Prostate gland (tissue), 2 donors: ENCODE results near the gene SERPINH1. TPM values are rescaled to one million over a fixed set of nuclear protein-coding genes. Genes with fewer than 3 reads are reported as not detected.

Experiments
- DNase-seq: peaks from one replicate; pipeline ENCODE4 v3.0.0-alpha.2; 2019; ENCODE audit warnings: low spot score
- H3K27ac ChIP-seq, 2 donors: fragments of 200-600 bp; sonication (generic); 2 replicates each; pipeline ENCODE4 v1.5.1; 2017 to 2019
- H3K27me3 ChIP-seq: fragments of 200-600 bp; sonication (generic); replicated peaks from 2 replicates; pipeline ENCODE4 v1.5.1; 2019; ENCODE audit not compliant: insufficient read depth
- H3K36me3 ChIP-seq, 2 donors: fragments of 200-600 bp; sonication (generic); 1 replicate in 1 of 2; 2 replicates in 1 of 2; pipeline versions ENCODE4 v1.5.1 to v1.8.1; 2017 to 2019
- H3K4me1 ChIP-seq: fragments of 200-600 bp; sonication (generic); replicated peaks from 2 replicates; pipeline ENCODE4 v1.5.1; 2019
- H3K4me3 ChIP-seq, 2 donors: fragments of 200-600 bp; sonication (generic); 2 replicates each; pipeline ENCODE4 v1.5.1; 2017 to 2019
- H3K9me3 ChIP-seq: fragments of 200-600 bp; sonication (generic); 2 replicates; pipeline ENCODE4 v1.5.1; 2017
- CTCF ChIP-seq, 4 experiments: fragments of 200-600 bp in 2 of 4; fragments of 450-650 bp in 2 of 4; sonication (generic) in 2 of 4; IDR thresholded peaks; 1 replicate in 3 of 4; 2 replicates in 1 of 4; pipeline ENCODE4 v1.5.1; 2016 to 2019; ENCODE audit warnings: antibody characterized with exemption in 4 of 4, mild to moderate bottlenecking in 2 of 4, moderate library complexity in 2 of 4
- POLR2A ChIP-seq: fragments of 450-650 bp; IDR thresholded peaks from one replicate; pipeline ENCODE4 v1.6.1; 2016; ENCODE audit warnings: antibody characterized with exemption, mild to moderate bottlenecking
- POLR2AphosphoS5 ChIP-seq: sonication (generic); formaldehyde crosslinking; IDR thresholded peaks from one replicate; pipeline ENCODE4 v1.6.1; 2017; ENCODE audit warnings: antibody characterized with exemption
- WGBS: methylation state at CpG from one replicate; pipeline ENCODE4 v1.1.5; 2018; 5-methylcytosine and 5-hydroxymethylcytosine counted together
- intact Hi-C: fragments of 100-400 bp; cut with DNase I; formaldehyde crosslinking; loops from one replicate; pipeline ENCODE4 v1.14.2; 2022
- total RNA-seq, 2 donors: library from RNA; depleted of rRNA; stranded (reverse); fragments of >200 nt; gene quantifications; one replicate each; pipeline ENCODE4 v1.1.0, GENCODE V29; 2016

The SERPINH1 gene
- total RNA-seq, 2 donors from 2014 or later, result 123 to 189 TPM

- no peaks in the 10 kb centered on the region for H3K9me3 ChIP-seq
- intact Hi-C loops, result no loop called here
- H3K36me3 ChIP-seq, result no peaks in the 10 kb centered on the region
- no peak overlapping the region for H3K4me3 ChIP-seq
- no peaks in the 10 kb centered on the region for H3K4me1 ChIP-seq
- H3K27ac ChIP-seq, result no peak overlapping the region
- TF ChIP-seq CTCF (IDR thresholded peaks at IDR 0.05) (no peak), POLR2AphosphoS5 (no peak), POLR2A (no peak)
- DNase-seq, result no peak
- no peaks in the 10 kb centered on the region for H3K27me3 ChIP-seq
- 6% methylated on average over 1 of the region's 1 CpG for WGBS
Observed at GRCh38 chr11:75578977-75579376, 16.9 kb downstream of the SERPINH1 start.

- Histone ChIP-seq H3K9me3 (no peaks in the 10 kb centered on the region), H3K36me3 (no peaks in the 10 kb centered on the region), H3K4me3 (no peak overlapping the region), H3K27ac (no peak overlapping the region), H3K27me3 (no peaks in the 10 kb centered on the region), H3K4me1 (no peaks in the 10 kb centered on the region)
- no peak for DNase-seq
- no peak for TF ChIP-seq POLR2A
- no peak for TF ChIP-seq CTCF (IDR thresholded peaks at IDR 0.05)
- TF ChIP-seq POLR2AphosphoS5, result no peak
- intact Hi-C loops, result loop anchor here (10.0 kb wide), 1 partner anchor 85 kb away; the partner anchor contains the start of gene MAP6
- 85% methylated on average over 1 of the region's 1 CpG for WGBS
Observed at GRCh38 chr11:75579841-75580240, 17.8 kb downstream of the SERPINH1 start.

GRCh38 chr11:75582506-75582894, 20.4 kb downstream of the SERPINH1 start:
- intact Hi-C loops, result loop anchor here (10.0 kb wide), 1 partner anchor 82 kb away; the partner anchor contains the start of gene MAP6
- no peak for TF ChIP-seq POLR2AphosphoS5
- no peak for TF ChIP-seq POLR2A
- TF ChIP-seq CTCF (IDR thresholded peaks at IDR 0.05), result no peak
- H3K36me3 ChIP-seq, result no peaks in the 10 kb centered on the region
- H3K9me3 ChIP-seq, result no peaks in the 10 kb centered on the region
- DNase-seq, result no peak
- H3K27ac ChIP-seq, result peak overlapping the region; percentile 87 to 89
- no peaks in the 10 kb centered on the region for H3K27me3 ChIP-seq
- WGBS, result 45% methylated on average over 4 of the region's 4 CpGs
- peak overlapping the region; percentile 57 to 67 for H3K4me3 ChIP-seq
- no peaks in the 10 kb centered on the region for H3K4me1 ChIP-seq

- H3K4me1 ChIP-seq, result no peaks in the 10 kb centered on the region
- intact Hi-C loops, result loop anchor here (10.0 kb wide), 1 partner anchor 82 kb away; the partner anchor contains the start of gene MAP6
- WGBS, result 1% methylated on average over 46 of the region's 68 CpGs
- peak overlapping the region; percentile 87 to 89 for H3K27ac ChIP-seq
- no peaks in the 10 kb centered on the region for H3K36me3 ChIP-seq
- H3K27me3 ChIP-seq, result no peaks in the 10 kb centered on the region
- peak overlapping the region; percentile 57 to 67 for H3K4me3 ChIP-seq
- TF ChIP-seq POLR2AphosphoS5, result no peak
- no peak for TF ChIP-seq POLR2A
- peak in 2 of 4 experiments; percentile 20 to 44 for TF ChIP-seq CTCF (IDR thresholded peaks at IDR 0.05)
- no peaks in the 10 kb centered on the region for H3K9me3 ChIP-seq
- no peak for DNase-seq
Observed at GRCh38 chr11:75582895-75583717, 21.1 kb downstream of the SERPINH1 start.
